Measurements from ENCODE around the gene GUCY1A2.

GUCY1A2 gene

DNA sequence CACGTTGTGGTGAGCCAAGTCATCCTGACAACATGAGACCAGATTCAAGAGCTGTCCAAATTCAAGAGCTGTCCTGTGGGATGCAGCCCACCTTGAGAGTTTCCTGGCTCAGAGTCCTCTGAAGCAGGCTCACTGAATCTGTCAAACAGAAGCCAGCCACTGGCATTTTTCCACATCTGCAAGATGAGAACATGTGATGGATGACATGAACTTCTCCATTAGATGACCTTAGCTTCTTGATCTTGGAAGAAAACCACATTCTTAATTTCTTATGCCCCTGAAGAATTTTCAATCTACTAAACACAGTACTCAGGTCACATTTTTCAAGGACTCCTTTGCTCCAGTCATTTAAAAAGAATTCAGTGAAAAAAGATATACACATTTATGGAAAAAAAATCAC is 291.0 kb downstream of the GUCY1A2 start:
- Histone ChIP-seq H3K27me3 (no peaks in the 10 kb centered on the region), H3K9me3 (no peaks in the 10 kb centered on the region), H3K36me3 (no peaks in the 10 kb centered on the region), H3K4me1 (ENCODE audit: control insufficient read depth in 1 of 2, insufficient read depth in 1 of 2, low read depth in 1 of 2, low read length in 1 of 2) (no peaks in the 10 kb centered on the region), H3K4me3 (ENCODE audit: low read depth in 1 of 2, low read length in 1 of 2) (no peak overlapping the region), H3K27ac (no peak overlapping the region)
- TF ChIP-seq, protein P1, sequence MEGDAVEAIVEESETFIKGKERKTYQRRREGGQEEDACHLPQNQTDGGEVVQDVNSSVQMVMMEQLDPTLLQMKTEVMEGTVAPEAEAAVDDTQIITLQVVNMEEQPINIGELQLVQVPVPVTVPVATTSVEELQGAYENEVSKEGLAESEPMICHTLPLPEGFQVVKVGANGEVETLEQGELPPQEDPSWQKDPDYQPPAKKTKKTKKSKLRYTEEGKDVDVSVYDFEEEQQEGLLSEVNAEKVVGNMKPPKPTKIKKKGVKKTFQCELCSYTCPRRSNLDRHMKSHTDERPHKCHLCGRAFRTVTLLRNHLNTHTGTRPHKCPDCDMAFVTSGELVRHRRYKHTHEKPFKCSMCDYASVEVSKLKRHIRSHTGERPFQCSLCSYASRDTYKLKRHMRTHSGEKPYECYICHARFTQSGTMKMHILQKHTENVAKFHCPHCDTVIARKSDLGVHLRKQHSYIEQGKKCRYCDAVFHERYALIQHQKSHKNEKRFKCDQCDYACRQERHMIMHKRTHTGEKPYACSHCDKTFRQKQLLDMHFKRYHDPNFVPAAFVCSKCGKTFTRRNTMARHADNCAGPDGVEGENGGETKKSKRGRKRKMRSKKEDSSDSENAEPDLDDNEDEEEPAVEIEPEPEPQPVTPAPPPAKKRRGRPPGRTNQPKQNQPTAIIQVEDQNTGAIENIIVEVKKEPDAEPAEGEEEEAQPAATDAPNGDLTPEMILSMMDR (IDR thresholded peaks at IDR 0.05), result no peak

- TF ChIP-seq, protein P1 (IDR thresholded peaks at IDR 0.05), result no peak
- H3K36me3 ChIP-seq, result no peaks in the 10 kb centered on the region
- no peak overlapping the region for H3K27ac ChIP-seq
- no peaks in the 10 kb centered on the region for H3K4me1 ChIP-seq (ENCODE audit: control insufficient read depth in 1 of 2, insufficient read depth in 1 of 2, low read depth in 1 of 2, low read length in 1 of 2)
- no peaks in the 10 kb centered on the region for H3K9me3 ChIP-seq
- H3K4me3 ChIP-seq (ENCODE audit: low read depth in 1 of 2, low read length in 1 of 2), result no peak overlapping the region
- no peaks in the 10 kb centered on the region for H3K27me3 ChIP-seq
Measured at GRCh38 chr11:106724293-106724892, 293.9 kb downstream of the GUCY1A2 start.

DNA sequence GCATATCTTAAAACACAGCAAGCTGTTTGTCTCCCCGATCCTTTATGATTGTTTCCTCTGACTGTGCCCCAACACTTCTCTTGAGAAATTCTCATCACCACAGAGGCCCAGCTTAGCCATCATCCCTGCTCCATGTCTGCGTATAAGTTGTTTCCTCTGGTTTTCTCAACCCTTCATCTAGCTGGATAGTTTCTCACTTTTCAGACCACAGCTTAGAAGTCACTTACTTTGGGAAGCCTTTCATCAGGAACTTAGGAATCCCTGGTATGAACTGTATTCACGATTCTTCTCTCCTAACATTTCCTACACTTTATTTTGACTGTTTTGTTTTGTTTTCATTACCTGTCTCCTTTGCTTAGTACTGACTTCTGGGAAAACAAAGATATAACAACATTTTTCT is 295.2 kb downstream of the GUCY1A2 start:
- Histone ChIP-seq H3K27ac (no peak overlapping the region), H3K27me3 (no peaks in the 10 kb centered on the region), H3K4me1 (ENCODE audit: control insufficient read depth in 1 of 2, insufficient read depth in 1 of 2, low read depth in 1 of 2, low read length in 1 of 2) (no peaks in the 10 kb centered on the region), H3K9me3 (no peaks in the 10 kb centered on the region), H3K4me3 (ENCODE audit: low read depth in 1 of 2, low read length in 1 of 2) (no peak overlapping the region), H3K36me3 (no peaks in the 10 kb centered on the region)
- TF ChIP-seq, protein P1 (IDR thresholded peaks at IDR 0.05), result no peak

GRCh38 chr11:106717222-106717621 is 301.1 kb downstream of the GUCY1A2 start:
- Histone ChIP-seq H3K27me3 (no peaks in the 10 kb centered on the region), H3K36me3 (no peaks in the 10 kb centered on the region), H3K4me1 (ENCODE audit: control insufficient read depth in 1 of 2, insufficient read depth in 1 of 2, low read depth in 1 of 2, low read length in 1 of 2) (no peaks in the 10 kb centered on the region), H3K9me3 (no peaks in the 10 kb centered on the region), H3K4me3 (ENCODE audit: low read depth in 1 of 2, low read length in 1 of 2) (no peak overlapping the region), H3K27ac (no peak overlapping the region)
- TF ChIP-seq, protein P1 (IDR thresholded peaks at IDR 0.05), result no peak

GRCh38 chr11:106714199-106714598 is 304.1 kb downstream of the GUCY1A2 start:
- TF ChIP-seq, protein P1 (IDR thresholded peaks at IDR 0.05), result no peak
- H3K36me3 ChIP-seq, result no peaks in the 10 kb centered on the region
- H3K4me3 ChIP-seq (ENCODE audit: low read depth in 1 of 2, low read length in 1 of 2), result no peak overlapping the region
- H3K27me3 ChIP-seq, result no peaks in the 10 kb centered on the region
- H3K4me1 ChIP-seq (ENCODE audit: control insufficient read depth in 1 of 2, insufficient read depth in 1 of 2, low read depth in 1 of 2, low read length in 1 of 2), result no peaks in the 10 kb centered on the region
- no peak overlapping the region for H3K27ac ChIP-seq
- H3K9me3 ChIP-seq, result no peaks in the 10 kb centered on the region
